Liver (tissue), 9 donors: Measurements from ENCODE around the gene NEIL3. TPM values are rescaled to one million over a fixed set of nuclear protein-coding genes. Genes with fewer than 3 reads are reported as not detected.

ENCODE experiments used
- DNase-seq: peaks from one replicate; pipeline ENCODE4 v3.0.0-alpha.2; 2017; ENCODE audit warnings: low spot score
- H3K27ac ChIP-seq, 2 donors: one replicate each; pipeline ENCODE4 v1.7.0; 2013; ENCODE audit warnings: inconsistent platforms in 2 of 2, low read length in 2 of 2, control low read depth in 1 of 2, low read depth in 1 of 2, mild to moderate bottlenecking in 1 of 2
- H3K27me3 ChIP-seq, 4 donors: one replicate each; pipeline versions ENCODE4 v1.6.1 to v1.7.0; 2013; ENCODE audit warnings: low read length in 3 of 4, inconsistent platforms in 1 of 4, mild to moderate bottlenecking in 1 of 4, moderate library complexity in 1 of 4; ENCODE audit not compliant: control insufficient read depth in 4 of 4, insufficient read depth in 4 of 4
- H3K36me3 ChIP-seq, 4 donors: one replicate each; pipeline versions ENCODE4 v1.6.1 to v1.7.0; 2013; ENCODE audit warnings: low read length in 3 of 4, mild to moderate bottlenecking in 3 of 4, low read depth in 1 of 4, moderate library complexity in 1 of 4; ENCODE audit not compliant: control insufficient read depth in 4 of 4, insufficient read depth in 3 of 4
- H3K4me1 ChIP-seq, 4 donors: one replicate each; pipeline versions ENCODE4 v1.6.1 to v1.7.0; 2013; ENCODE audit warnings: low read length in 3 of 4, mild to moderate bottlenecking in 3 of 4, moderate library complexity in 1 of 4; ENCODE audit not compliant: control insufficient read depth in 4 of 4, insufficient read depth in 4 of 4
- H3K4me3 ChIP-seq, 3 donors: one replicate each; pipeline versions ENCODE4 v1.6.1 to v1.7.0; 2013; ENCODE audit warnings: low read length in 3 of 3, control low read depth in 1 of 3, low read depth in 1 of 3, mild to moderate bottlenecking in 1 of 3
- H3K9ac ChIP-seq, 2 donors: one replicate each; pipeline ENCODE4 v1.7.0; 2013; ENCODE audit warnings: low read length in 2 of 2, mild to moderate bottlenecking in 2 of 2, moderate library complexity in 2 of 2, control low read depth in 1 of 2, low read depth in 1 of 2
- H3K9me3 ChIP-seq, 4 donors: one replicate each; pipeline versions ENCODE4 v1.6.1 to v1.7.0; 2013; ENCODE audit warnings: low read length in 3 of 4; ENCODE audit not compliant: control insufficient read depth in 4 of 4
- EGR1 ChIP-seq, 2 donors: IDR thresholded peaks; 2 replicates each; pipeline ENCODE4 v1.6.1; 2016 to 2018; ENCODE audit warnings: antibody characterized with exemption in 2 of 2, low read depth in 2 of 2
- FOXA2 ChIP-seq: IDR thresholded peaks from 2 replicates; pipeline ENCODE4 v1.6.1; 2016; ENCODE audit warnings: antibody characterized with exemption
- GABPA ChIP-seq, 2 donors: IDR thresholded peaks in 1 of 2; conservative IDR thresholded peaks in 1 of 2; 2 replicates each; pipeline ENCODE4 v1.6.1; 2016; ENCODE audit warnings: antibody characterized with exemption in 2 of 2, mild to moderate bottlenecking in 1 of 2, moderate library complexity in 1 of 2
- HNF4G ChIP-seq: IDR thresholded peaks from 2 replicates; pipeline ENCODE4 v1.6.1; 2016; ENCODE audit warnings: antibody characterized with exemption
- JUND ChIP-seq, 2 donors: IDR thresholded peaks; 2 replicates each; pipeline ENCODE4 v1.6.1; 2016; ENCODE audit warnings: antibody characterized with exemption in 2 of 2
- RAD21 ChIP-seq, 2 donors: IDR thresholded peaks; 2 replicates each; pipeline ENCODE4 v1.6.1; 2016; ENCODE audit warnings: antibody characterized with exemption in 2 of 2, mild to moderate bottlenecking in 2 of 2
- RXRA ChIP-seq, 2 donors: IDR thresholded peaks; 2 replicates each; pipeline ENCODE4 v1.6.1; 2017 to 2018; ENCODE audit warnings: antibody characterized with exemption in 2 of 2, mild to moderate bottlenecking in 1 of 2
- SP1 ChIP-seq: IDR thresholded peaks from 2 replicates; pipeline ENCODE4 v1.6.1; 2018; ENCODE audit warnings: antibody characterized with exemption, mild to moderate bottlenecking
- TAF1 ChIP-seq: conservative IDR thresholded peaks from 2 replicates; pipeline ENCODE4 v1.6.1; 2016; ENCODE audit warnings: antibody characterized with exemption, mild to moderate bottlenecking
- YY1 ChIP-seq: IDR thresholded peaks from 2 replicates; pipeline ENCODE4 v1.6.1; 2016; ENCODE audit warnings: antibody characterized with exemption, mild to moderate bottlenecking
- WGBS: extraction: QIAGEN DNeasy Blood & Tissue Kit; methylation state at CpG from one replicate; pipeline ENCODE4 v1.1.7; 2013; 5-methylcytosine and 5-hydroxymethylcytosine counted together
- polyA plus RNA-seq, 2 donors: library from polyadenylated mRNA; stranded (reverse) in 1 of 2; unstranded in 1 of 2; fragments of 200-250 nt in 1 of 2; fragments of >200 nt in 1 of 2; fragmentation: Nextera tagmentation in 1 of 2; extraction: Ambion mirVana in 1 of 2; gene quantifications; one replicate each; pipeline versions ENCODE4 v1.2.1 to v1.2.3, GENCODE V29; 2013 to 2015
- total RNA-seq, 2 donors: library from RNA; depleted of rRNA; stranded (reverse); fragments of >200 nt; gene quantifications; one replicate each; pipeline ENCODE4 v1.2.3, GENCODE V29; 2014
- TF ChIP-seq, protein P1 (sequence below): IDR thresholded peaks from 2 replicates; pipeline ENCODE4 v1.6.1; 2016; ENCODE audit warnings: antibody characterized with exemption
- TF ChIP-seq, protein P2 (sequence below): IDR thresholded peaks from 2 replicates; pipeline ENCODE4 v1.6.1; 2016; ENCODE audit warnings: antibody characterized with exemption, mild to moderate bottlenecking
- TF ChIP-seq, protein P3 (sequence below): fragments of 150-350 bp; IDR thresholded peaks from 2 replicates; pipeline ENCODE4 v1.5.1; 2017; ENCODE audit warnings: improper control_type of control experiment, low read depth, low read length; ENCODE audit not compliant: missing input control
- TF ChIP-seq, protein P4 (sequence below): IDR thresholded peaks from 2 replicates; pipeline ENCODE4 v1.6.1; 2016; ENCODE audit warnings: antibody characterized with exemption
- TF ChIP-seq, protein P5 (sequence below): IDR thresholded peaks from 2 replicates; pipeline ENCODE4 v1.6.1; 2016; ENCODE audit warnings: antibody characterized with exemption
- donor health status: healthy.
- donor health status: healthy.
- donor health status: healthy.
- donor health status: healthy.
- donor health status: healthy.

Gene NEIL3
- total and polyA plus RNA-seq, 4 donors: 0.07 to 11.0 (median 0.19) TPM

DNA sequence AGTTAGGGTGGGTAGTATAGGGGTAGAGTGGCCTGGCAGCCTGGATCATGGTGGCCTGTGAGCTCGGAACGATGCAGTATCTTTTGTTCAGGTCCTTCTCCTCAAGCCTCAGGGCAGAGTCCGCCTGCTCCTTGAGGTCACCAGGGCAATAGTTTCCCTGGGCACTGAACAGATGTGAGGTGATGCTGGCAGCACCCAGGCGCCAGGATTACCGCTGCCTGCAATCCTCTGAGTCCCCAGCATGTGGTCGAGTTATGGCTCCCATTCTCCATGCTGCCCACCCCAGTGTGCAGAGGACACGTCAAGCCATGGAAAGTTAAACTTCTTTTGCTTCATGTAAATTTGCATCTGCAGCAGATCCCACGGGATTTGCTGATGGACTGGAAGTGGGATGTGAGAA, 38.7 kb downstream of the NEIL3 start:
- H3K27me3 ChIP-seq: no peaks in the 10 kb centered on the region
- H3K36me3 ChIP-seq: no peaks in the 10 kb centered on the region
- no peaks in the 10 kb centered on the region for H3K4me1 ChIP-seq
- H3K9ac ChIP-seq: no peak overlapping the region
- DNase-seq: no peak
- no peak overlapping the region for H3K27ac ChIP-seq
- no peaks in the 10 kb centered on the region for H3K9me3 ChIP-seq
- TF ChIP-seq, protein P1, sequence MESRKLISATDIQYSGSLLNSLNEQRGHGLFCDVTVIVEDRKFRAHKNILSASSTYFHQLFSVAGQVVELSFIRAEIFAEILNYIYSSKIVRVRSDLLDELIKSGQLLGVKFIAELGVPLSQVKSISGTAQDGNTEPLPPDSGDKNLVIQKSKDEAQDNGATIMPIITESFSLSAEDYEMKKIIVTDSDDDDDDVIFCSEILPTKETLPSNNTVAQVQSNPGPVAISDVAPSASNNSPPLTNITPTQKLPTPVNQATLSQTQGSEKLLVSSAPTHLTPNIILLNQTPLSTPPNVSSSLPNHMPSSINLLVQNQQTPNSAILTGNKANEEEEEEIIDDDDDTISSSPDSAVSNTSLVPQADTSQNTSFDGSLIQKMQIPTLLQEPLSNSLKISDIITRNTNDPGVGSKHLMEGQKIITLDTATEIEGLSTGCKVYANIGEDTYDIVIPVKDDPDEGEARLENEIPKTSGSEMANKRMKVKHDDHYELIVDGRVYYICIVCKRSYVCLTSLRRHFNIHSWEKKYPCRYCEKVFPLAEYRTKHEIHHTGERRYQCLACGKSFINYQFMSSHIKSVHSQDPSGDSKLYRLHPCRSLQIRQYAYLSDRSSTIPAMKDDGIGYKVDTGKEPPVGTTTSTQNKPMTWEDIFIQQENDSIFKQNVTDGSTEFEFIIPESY: no peak
- TF ChIP-seq, protein P2, sequence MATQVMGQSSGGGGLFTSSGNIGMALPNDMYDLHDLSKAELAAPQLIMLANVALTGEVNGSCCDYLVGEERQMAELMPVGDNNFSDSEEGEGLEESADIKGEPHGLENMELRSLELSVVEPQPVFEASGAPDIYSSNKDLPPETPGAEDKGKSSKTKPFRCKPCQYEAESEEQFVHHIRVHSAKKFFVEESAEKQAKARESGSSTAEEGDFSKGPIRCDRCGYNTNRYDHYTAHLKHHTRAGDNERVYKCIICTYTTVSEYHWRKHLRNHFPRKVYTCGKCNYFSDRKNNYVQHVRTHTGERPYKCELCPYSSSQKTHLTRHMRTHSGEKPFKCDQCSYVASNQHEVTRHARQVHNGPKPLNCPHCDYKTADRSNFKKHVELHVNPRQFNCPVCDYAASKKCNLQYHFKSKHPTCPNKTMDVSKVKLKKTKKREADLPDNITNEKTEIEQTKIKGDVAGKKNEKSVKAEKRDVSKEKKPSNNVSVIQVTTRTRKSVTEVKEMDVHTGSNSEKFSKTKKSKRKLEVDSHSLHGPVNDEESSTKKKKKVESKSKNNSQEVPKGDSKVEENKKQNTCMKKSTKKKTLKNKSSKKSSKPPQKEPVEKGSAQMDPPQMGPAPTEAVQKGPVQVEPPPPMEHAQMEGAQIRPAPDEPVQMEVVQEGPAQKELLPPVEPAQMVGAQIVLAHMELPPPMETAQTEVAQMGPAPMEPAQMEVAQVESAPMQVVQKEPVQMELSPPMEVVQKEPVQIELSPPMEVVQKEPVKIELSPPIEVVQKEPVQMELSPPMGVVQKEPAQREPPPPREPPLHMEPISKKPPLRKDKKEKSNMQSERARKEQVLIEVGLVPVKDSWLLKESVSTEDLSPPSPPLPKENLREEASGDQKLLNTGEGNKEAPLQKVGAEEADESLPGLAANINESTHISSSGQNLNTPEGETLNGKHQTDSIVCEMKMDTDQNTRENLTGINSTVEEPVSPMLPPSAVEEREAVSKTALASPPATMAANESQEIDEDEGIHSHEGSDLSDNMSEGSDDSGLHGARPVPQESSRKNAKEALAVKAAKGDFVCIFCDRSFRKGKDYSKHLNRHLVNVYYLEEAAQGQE: no peak
- TF ChIP-seq, protein P3, sequence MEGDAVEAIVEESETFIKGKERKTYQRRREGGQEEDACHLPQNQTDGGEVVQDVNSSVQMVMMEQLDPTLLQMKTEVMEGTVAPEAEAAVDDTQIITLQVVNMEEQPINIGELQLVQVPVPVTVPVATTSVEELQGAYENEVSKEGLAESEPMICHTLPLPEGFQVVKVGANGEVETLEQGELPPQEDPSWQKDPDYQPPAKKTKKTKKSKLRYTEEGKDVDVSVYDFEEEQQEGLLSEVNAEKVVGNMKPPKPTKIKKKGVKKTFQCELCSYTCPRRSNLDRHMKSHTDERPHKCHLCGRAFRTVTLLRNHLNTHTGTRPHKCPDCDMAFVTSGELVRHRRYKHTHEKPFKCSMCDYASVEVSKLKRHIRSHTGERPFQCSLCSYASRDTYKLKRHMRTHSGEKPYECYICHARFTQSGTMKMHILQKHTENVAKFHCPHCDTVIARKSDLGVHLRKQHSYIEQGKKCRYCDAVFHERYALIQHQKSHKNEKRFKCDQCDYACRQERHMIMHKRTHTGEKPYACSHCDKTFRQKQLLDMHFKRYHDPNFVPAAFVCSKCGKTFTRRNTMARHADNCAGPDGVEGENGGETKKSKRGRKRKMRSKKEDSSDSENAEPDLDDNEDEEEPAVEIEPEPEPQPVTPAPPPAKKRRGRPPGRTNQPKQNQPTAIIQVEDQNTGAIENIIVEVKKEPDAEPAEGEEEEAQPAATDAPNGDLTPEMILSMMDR: no peak
- TF ChIP-seq HNF4G (no peak), YY1 (no peak)
- 97% methylated on average over 8 of the region's 8 CpGs for WGBS
- no peak overlapping the region for H3K4me3 ChIP-seq

DNA sequence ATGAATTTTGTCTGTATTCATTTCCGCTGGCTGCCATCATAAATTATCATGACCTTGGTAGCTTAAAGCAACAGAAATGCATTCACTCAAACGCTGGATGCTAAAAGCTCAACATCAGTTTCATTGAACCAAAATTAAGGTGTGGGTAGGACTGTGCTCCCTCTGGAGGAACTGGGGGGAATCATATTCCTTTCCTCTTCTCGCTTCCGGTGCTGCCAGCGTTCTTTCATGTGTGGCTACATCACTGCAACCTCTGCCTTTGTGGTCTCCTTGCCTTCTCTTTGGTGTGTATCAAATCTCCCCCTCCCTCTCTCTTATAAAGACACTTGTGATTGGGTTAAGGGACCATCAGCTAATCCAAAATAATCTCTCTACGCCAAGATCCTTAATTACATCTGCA, 39.5 kb downstream of the NEIL3 start:
- TF ChIP-seq HNF4G (no peak), SP1 (no peak), JUND (IDR thresholded peaks at IDR 0.05) (no peak), RAD21 (IDR thresholded peaks at IDR 0.05) (no peak), RXRA (IDR thresholded peaks at IDR 0.05) (no peak), EGR1 (IDR thresholded peaks at IDR 0.05; ENCODE audit: low read depth in 2 of 2) (no peak), TAF1 (no peak), FOXA2 (no peak), GABPA (IDR thresholded peaks at IDR 0.05 in 1 of 2, conservative IDR thresholded peaks at IDR 0.05 in 1 of 2) (no peak)
- TF ChIP-seq, protein P2: no peak
- TF ChIP-seq, protein P1: no peak
- TF ChIP-seq, protein P3: no peak
- TF ChIP-seq, protein P4, sequence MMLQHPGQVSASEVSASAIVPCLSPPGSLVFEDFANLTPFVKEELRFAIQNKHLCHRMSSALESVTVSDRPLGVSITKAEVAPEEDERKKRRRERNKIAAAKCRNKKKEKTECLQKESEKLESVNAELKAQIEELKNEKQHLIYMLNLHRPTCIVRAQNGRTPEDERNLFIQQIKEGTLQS: no peak
- TF ChIP-seq, protein P5, sequence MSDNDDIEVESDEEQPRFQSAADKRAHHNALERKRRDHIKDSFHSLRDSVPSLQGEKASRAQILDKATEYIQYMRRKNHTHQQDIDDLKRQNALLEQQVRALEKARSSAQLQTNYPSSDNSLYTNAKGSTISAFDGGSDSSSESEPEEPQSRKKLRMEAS: no peak
- H3K9me3 ChIP-seq: no peaks in the 10 kb centered on the region
- WGBS: 98% methylated on average over 6 of the region's 6 CpGs
- no peak overlapping the region for H3K4me3 ChIP-seq
- no peak for DNase-seq
- H3K9ac ChIP-seq: no peak overlapping the region
- no peaks in the 10 kb centered on the region for H3K36me3 ChIP-seq
- H3K27ac ChIP-seq: no peak overlapping the region
- no peaks in the 10 kb centered on the region for H3K4me1 ChIP-seq
- no peaks in the 10 kb centered on the region for H3K27me3 ChIP-seq
